Stimulated activated memory B cell treated with anti-CD40 and anti-IgM and Interleukin-4, amounts not matched to agents 10 μg/mL and 1 μg/mL and 100 μg/mL, for 72 hours (primary cell): ENCODE measurements around the gene CDK16.

ENCODE experiments used
- ATAC-seq: fragments of 150-1000 bp; cut with Tn5 transposase; 2 replicates; pipeline ENCODE4 v1.10.0; 2021
- H3K27ac Mint-ChIP-seq: one replicate; pipeline ENCODE4 v1.8.0; 2022; ENCODE audit warnings: mild to moderate bottlenecking, mixed read lengths
- H3K27me3 Mint-ChIP-seq: one replicate; pipeline ENCODE4 v1.8.0; 2022; ENCODE audit warnings: mixed read lengths
- H3K36me3 Mint-ChIP-seq: one replicate; pipeline ENCODE4 v1.8.0; 2022; ENCODE audit warnings: mixed read lengths
- H3K4me1 Mint-ChIP-seq: one replicate; pipeline ENCODE4 v1.8.0; 2022; ENCODE audit warnings: mixed read lengths
- H3K4me3 Mint-ChIP-seq: one replicate; pipeline ENCODE4 v1.8.0; 2022; ENCODE audit warnings: mild to moderate bottlenecking, moderate library complexity, mixed read lengths
- H3K9me3 Mint-ChIP-seq: one replicate; pipeline ENCODE4 v1.8.0; 2022; ENCODE audit warnings: mixed read lengths

Gene CDK16

DNA sequence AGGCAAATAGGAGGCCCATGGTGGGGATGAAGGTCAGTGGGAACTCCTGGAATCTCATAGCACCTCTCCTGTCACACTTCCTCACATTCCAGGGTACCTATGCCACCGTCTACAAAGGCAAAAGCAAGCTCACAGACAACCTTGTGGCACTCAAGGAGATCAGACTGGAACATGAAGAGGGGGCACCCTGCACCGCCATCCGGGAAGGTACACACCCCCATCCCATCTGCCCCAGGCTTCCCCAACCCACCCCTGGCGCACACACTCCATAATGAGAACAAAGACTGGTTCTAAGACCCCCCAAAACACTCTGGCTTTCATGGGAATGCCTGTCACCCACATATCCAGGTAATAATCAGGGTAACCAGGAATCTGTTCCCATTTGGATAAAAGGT is 6.4 kb downstream of the CDK16 start:
- H3K9me3 Mint-ChIP-seq = no peaks in the 10 kb centered on the region
- H3K27ac Mint-ChIP-seq = no peak overlapping the region
- H3K27me3 Mint-ChIP-seq = no peaks in the 10 kb centered on the region
- ATAC-seq = no peak
- peaks cover 21% of the 10 kb centered on the region for H3K4me1 Mint-ChIP-seq
- no peak overlapping the region for H3K4me3 Mint-ChIP-seq
- H3K36me3 Mint-ChIP-seq = peaks cover 51% of the 10 kb centered on the region

DNA sequence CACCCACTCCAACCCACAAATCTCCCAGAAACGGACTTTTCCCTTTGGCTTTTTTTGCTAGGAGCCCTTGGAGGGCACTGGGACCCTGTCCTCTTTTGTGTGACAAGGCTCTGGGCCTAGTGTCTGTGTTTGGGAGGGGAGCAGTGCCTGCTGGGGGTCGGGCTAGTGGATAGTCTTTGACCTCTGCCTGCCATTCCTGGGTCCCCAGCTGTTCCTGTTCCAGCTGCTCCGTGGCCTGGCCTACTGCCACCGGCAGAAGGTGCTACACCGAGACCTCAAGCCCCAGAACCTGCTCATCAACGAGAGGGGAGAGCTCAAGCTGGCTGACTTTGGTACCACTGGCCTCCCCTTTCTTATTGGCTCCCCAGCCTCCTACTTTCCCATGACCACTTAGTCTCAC is 7.6 kb downstream of the CDK16 start:
- Mint-ChIP-seq H3K9me3 (no peaks in the 10 kb centered on the region), H3K27ac (no peak overlapping the region), H3K27me3 (no peaks in the 10 kb centered on the region), H3K36me3 (peaks cover 55% of the 10 kb centered on the region), H3K4me1 (peaks cover 10% of the 10 kb centered on the region), H3K4me3 (no peak overlapping the region)
- no peak for ATAC-seq

DNA sequence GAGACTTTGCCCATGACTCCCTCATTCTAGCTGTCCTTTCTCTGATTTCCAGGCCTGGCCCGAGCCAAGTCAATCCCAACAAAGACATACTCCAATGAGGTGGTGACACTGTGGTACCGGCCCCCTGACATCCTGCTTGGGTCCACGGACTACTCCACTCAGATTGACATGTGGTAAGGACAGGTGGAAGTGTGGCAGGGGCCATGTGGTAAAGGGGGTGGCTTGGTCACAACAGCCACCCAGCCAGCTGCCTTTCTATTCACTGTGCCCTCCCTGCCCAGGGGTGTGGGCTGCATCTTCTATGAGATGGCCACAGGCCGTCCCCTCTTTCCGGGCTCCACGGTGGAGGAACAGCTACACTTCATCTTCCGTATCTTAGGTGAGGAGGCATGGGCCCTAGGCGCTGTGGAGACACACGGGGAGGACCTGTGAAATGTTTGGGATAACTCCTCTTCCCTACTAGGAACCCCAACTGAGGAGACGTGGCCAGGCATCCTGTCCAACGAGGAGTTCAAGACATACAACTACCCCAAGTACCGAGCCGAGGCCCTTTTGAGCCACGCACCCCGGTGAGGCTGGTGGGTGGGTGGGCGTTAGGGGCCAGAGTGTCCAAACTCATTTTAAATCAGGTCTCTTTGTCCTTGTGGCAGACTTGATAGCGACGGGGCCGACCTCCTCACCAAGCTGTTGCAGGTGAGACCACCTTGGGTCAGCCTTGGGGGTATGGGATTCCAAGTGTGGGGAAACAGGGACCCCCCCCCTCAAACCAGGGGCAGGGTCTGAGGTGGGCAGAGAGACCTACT is 8.3 kb downstream of the CDK16 start:
- H3K9me3 Mint-ChIP-seq = no peaks in the 10 kb centered on the region
- H3K4me1 Mint-ChIP-seq = peaks cover 5% of the 10 kb centered on the region
- H3K27ac Mint-ChIP-seq = no peak overlapping the region
- H3K4me3 Mint-ChIP-seq = no peak overlapping the region
- no peak for ATAC-seq
- peaks cover 55% of the 10 kb centered on the region for H3K36me3 Mint-ChIP-seq
- H3K27me3 Mint-ChIP-seq = no peaks in the 10 kb centered on the region

DNA sequence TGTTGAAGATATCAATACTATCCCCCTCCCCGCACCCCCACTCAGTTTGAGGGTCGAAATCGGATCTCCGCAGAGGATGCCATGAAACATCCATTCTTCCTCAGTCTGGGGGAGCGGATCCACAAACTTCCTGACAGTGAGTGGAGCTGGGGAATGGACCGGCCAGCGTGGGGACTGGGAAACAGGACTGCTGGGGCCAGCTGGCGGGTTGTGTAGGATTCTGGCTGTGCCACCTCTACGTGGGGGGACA is 8.8 kb downstream of the CDK16 start:
- Mint-ChIP-seq H3K4me3 (no peak overlapping the region), H3K27ac (no peak overlapping the region), H3K27me3 (no peaks in the 10 kb centered on the region), H3K9me3 (no peaks in the 10 kb centered on the region), H3K4me1 (peaks cover under 1% of the 10 kb centered on the region), H3K36me3 (peaks cover 52% of the 10 kb centered on the region)
- ATAC-seq = no peak

- no peaks in the 10 kb centered on the region for H3K4me1 Mint-ChIP-seq
- H3K4me3 Mint-ChIP-seq = no peak overlapping the region
- H3K36me3 Mint-ChIP-seq = peaks cover 44% of the 10 kb centered on the region
- no peak overlapping the region for H3K27ac Mint-ChIP-seq
- no peaks in the 10 kb centered on the region for H3K9me3 Mint-ChIP-seq
- no peak for ATAC-seq
- H3K27me3 Mint-ChIP-seq = no peaks in the 10 kb centered on the region
These were observed 10.2 kb downstream of the CDK16 start for GRCh38 chrX:47228550-47229270.

DNA sequence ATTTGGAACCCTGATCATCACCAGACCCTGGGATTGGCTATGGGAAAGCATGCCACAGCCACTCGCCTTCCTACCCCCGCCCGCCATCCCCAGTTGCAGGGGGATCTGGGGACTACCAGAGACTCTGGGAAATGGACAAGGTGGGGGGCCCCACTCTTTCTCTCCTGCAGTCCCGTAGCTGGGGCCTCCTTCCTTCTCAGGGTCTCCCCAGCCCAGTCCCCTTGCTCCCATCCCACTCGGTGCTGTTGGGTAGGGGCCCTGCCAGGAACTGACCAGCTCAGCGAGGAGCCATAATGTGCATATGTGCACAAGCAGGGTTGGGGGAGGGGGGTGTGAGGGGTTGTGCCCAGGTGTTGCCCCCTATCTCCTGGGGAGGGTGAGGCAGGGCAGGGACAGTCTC is 10.9 kb downstream of the CDK16 start:
- H3K4me1 Mint-ChIP-seq = no peaks in the 10 kb centered on the region
- H3K36me3 Mint-ChIP-seq = peaks cover 39% of the 10 kb centered on the region
- no peak for ATAC-seq
- H3K9me3 Mint-ChIP-seq = no peaks in the 10 kb centered on the region
- H3K27ac Mint-ChIP-seq = no peak overlapping the region
- H3K27me3 Mint-ChIP-seq = no peaks in the 10 kb centered on the region
- H3K4me3 Mint-ChIP-seq = no peak overlapping the region

- Mint-ChIP-seq H3K4me1 (peaks cover 2% of the 10 kb centered on the region), H3K36me3 (peaks cover 41% of the 10 kb centered on the region), H3K4me3 (no peak overlapping the region), H3K9me3 (no peaks in the 10 kb centered on the region), H3K27ac (no peak overlapping the region), H3K27me3 (no peaks in the 10 kb centered on the region)
- ATAC-seq = no peak
These were observed 11.8 kb downstream of the CDK16 start for GRCh38 chrX:47230136-47230868.

DNA sequence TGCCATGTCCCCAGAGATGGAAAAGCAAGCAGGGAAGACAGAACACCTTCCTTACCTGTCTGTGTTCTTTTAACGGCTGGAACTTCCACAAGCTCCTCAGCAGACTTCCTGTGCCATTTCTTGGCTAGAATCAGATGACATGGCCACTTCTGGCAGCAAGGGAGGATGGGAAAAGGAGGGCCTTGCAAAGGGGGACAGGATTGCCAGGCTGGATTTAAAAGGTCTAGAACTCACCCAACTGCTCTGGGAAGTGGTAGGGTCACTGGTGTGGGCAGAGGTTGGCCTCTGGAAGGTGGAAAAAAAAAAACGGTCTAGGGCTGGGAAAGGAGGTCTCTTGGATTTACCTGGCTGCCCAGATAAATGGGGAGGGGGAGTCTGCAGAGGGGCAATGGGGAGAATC is 12.7 kb downstream of the CDK16 start:
- Mint-ChIP-seq H3K36me3 (peaks cover 39% of the 10 kb centered on the region), H3K27ac (peak overlapping the region; percentile 99), H3K4me1 (peaks cover 8% of the 10 kb centered on the region), H3K9me3 (no peaks in the 10 kb centered on the region), H3K4me3 (peak overlapping the region; percentile 18), H3K27me3 (no peaks in the 10 kb centered on the region)
- ATAC-seq = no peak

DNA sequence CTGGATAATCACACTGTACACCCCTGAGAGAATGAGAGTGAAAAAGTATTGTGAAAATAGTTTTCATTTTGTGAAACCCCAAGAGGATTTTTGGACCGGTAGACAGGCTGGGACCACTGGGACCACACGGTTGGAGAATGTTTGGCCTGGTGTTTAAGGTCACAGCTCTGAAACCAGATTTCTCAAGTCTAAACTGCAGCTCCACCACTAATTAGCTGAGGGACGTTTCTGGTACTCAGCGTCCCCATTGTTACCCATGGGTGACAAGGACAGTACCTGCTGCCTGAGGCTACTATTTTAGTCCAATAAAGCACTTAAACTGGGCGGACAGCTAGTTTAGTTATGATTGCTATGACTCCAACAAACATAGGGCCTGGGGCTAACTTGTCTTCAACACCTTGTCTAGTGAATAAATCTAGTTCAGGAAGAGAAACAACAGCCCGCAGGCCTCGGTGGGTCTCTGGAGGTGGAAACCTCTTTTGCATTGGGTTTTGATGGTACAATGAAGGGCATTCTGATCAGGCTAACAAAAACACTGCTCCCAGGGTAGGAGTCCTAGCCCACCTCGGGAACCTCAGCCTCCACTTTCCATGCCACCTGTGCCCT is 13.8 kb downstream of the CDK16 start:
- Mint-ChIP-seq H3K27ac (peak overlapping the region; percentile 99), H3K4me3 (peak overlapping the region; percentile 89), H3K9me3 (no peaks in the 10 kb centered on the region)

DNA sequence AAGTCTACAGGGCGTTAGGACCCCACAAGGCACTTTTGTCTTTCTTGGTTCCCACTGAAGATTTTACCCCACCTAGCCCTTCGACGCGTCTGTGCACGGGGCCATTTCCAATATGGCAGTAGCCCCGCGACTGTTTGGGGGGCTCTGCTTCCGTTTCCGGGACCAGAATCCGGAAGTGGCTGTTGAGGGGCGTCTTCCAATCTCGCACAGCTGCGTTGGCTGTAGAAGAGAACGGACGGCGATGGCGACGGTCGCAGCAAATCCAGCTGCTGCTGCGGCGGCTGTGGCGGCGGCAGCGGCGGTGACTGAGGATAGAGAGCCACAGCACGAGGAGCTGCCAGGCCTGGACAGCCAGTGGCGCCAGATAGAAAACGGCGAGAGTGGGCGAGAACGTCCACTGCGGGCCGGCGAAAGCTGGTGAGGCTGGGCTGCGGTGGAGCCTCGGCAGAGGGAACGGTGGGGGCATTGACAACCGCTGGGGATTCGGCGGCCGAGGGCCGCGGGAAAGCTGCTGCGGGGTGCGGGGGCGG is 14.4 kb downstream of the CDK16 start, which contains the start of gene USP11:
TSS of gene USP11 (plus strand) at position 207 of the 530 bp plus-strand sequence. CDS start at position 242, 35 bp downstream.
- H3K4me3 Mint-ChIP-seq = peak within 1 kb of the TSS; percentile 89
- H3K27ac Mint-ChIP-seq = peak within 1 kb of the TSS; percentile 99
- ATAC-seq = peak; percentile 57
- peaks cover 8% of the 10 kb centered on the region for H3K4me1 Mint-ChIP-seq
- no peaks in the 10 kb centered on the region for H3K27me3 Mint-ChIP-seq
- peaks cover 30% of the 10 kb centered on the region for H3K36me3 Mint-ChIP-seq
- no peaks in the 10 kb centered on the region for H3K9me3 Mint-ChIP-seq

More for the DNA sequence above, 13.8 kb downstream of the CDK16 start:
- H3K27me3 Mint-ChIP-seq = no peaks in the 10 kb centered on the region
- ATAC-seq = no peak
- H3K4me1 Mint-ChIP-seq = peaks cover 8% of the 10 kb centered on the region
- H3K36me3 Mint-ChIP-seq = peaks cover 30% of the 10 kb centered on the region

DNA sequence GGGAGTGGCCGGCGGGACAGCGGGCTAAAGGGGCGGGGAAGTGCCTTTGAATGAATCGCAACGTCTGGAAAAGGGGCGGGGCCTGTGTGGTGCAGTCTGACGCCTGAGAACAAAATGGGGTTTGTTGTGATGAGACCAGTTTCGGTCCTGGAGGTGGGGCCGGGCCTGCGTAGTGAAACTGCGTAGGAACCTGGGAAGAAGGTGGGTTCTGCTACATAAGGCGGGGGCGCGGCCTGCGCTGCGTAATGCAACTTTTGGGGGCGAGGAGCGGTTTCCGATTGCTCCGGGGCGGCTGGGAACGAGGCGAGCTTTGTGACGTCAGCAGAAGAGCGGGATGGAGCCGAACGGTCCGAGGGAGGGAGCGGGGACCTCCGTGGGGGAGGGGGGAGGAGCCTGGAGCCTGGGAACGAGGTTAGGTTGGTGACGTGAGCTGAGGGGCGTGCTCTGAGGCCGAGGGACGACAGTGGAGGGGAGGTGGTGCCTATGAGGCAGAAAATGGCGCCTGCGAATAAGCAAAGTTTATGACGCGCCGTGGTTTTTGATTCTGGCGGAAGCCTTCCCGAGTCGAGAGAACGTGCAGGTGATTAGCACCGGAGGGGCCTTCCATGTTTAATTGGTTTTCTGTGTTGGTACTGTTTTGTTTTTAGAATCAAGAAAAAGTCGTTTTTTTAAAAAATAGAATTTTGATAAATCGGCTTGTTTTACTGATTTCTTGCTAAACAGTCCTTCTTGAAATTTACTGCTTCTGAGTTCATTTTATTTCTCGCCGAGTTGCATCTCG is 15.0 kb downstream of the CDK16 start:
- no peaks in the 10 kb centered on the region for H3K9me3 Mint-ChIP-seq
- no peaks in the 10 kb centered on the region for H3K27me3 Mint-ChIP-seq
- peak; percentile 94 for ATAC-seq

GRCh38 chrX:47234583-47234982 is 16.1 kb downstream of the CDK16 start:
- Mint-ChIP-seq H3K4me3 (no peak overlapping the region), H3K9me3 (no peaks in the 10 kb centered on the region), H3K27ac (peak overlapping the region; percentile 99), H3K36me3 (peaks cover 14% of the 10 kb centered on the region), H3K27me3 (no peaks in the 10 kb centered on the region), H3K4me1 (peaks cover 8% of the 10 kb centered on the region)
- no peak for ATAC-seq

More for the DNA sequence above, 15.0 kb downstream of the CDK16 start:
- H3K4me1 Mint-ChIP-seq = peaks cover 8% of the 10 kb centered on the region
- peaks cover 24% of the 10 kb centered on the region for H3K36me3 Mint-ChIP-seq
- H3K27ac Mint-ChIP-seq = peak overlapping the region; percentile 99
- H3K4me3 Mint-ChIP-seq = peak overlapping the region; percentile 89

GRCh38 chrX:47235691-47236103 is 17.2 kb downstream of the CDK16 start:
- H3K27me3 Mint-ChIP-seq = no peaks in the 10 kb centered on the region
- peaks cover 6% of the 10 kb centered on the region for H3K36me3 Mint-ChIP-seq
- no peak overlapping the region for H3K4me3 Mint-ChIP-seq
- ATAC-seq = no peak
- H3K4me1 Mint-ChIP-seq = peaks cover 8% of the 10 kb centered on the region
- H3K27ac Mint-ChIP-seq = peak overlapping the region; percentile 47
- H3K9me3 Mint-ChIP-seq = no peaks in the 10 kb centered on the region

DNA sequence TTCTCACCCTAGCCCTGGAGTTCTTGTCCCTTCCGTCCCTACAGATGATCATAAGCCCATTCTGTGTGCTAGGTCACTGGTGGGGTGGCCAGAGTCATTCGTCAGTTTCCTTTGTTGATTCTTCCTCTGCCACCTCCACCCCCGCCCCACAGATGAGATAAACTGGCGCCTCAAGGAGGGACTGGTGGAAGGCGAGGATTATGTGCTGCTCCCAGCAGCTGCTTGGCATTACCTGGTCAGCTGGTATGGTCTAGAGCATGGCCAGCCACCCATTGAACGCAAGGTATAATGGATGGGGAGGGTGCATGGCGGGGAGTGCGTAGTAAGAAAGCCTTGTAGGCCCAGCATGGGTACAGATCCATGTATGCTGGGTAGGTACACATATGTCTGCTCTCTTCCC is 20.7 kb downstream of the CDK16 start:
- H3K9me3 Mint-ChIP-seq = no peaks in the 10 kb centered on the region
- H3K4me1 Mint-ChIP-seq = peaks cover 8% of the 10 kb centered on the region
- no peak overlapping the region for H3K4me3 Mint-ChIP-seq
- ATAC-seq = no peak
- peaks cover 29% of the 10 kb centered on the region for H3K36me3 Mint-ChIP-seq
- no peaks in the 10 kb centered on the region for H3K27me3 Mint-ChIP-seq
- no peak overlapping the region for H3K27ac Mint-ChIP-seq
